Hepatocyte (in vitro differentiated cells): ENCODE measurements around the gene ARHGAP35. TPM values are rescaled to one million over a fixed set of nuclear protein-coding genes. Genes with fewer than 3 reads are reported as not detected.

Experiments
- DNase-seq: peaks from one replicate; pipeline ENCODE4 v3.0.0-alpha.2; 2016; ENCODE audit warnings: low spot score
- H2AFZ ChIP-seq: fragments of 200-600 bp; sonication (generic); 2 replicates; pipeline ENCODE4 v1.6.0; 2016; ENCODE audit warnings: antibody characterized with exemption, mild to moderate bottlenecking
- H3K27ac ChIP-seq: fragments of 200-600 bp; sonication (generic); 2 replicates; pipeline ENCODE4 v1.5.1; 2016; ENCODE audit warnings: mild to moderate bottlenecking
- H3K27me3 ChIP-seq: fragments of 200-600 bp; sonication (generic); 2 replicates; pipeline ENCODE4 v1.6.1; 2016
- H3K36me3 ChIP-seq: fragments of 200-600 bp; sonication (generic); replicated peaks from 2 replicates; pipeline ENCODE4 v1.5.1; 2016; ENCODE audit warnings: low read depth; ENCODE audit not compliant: insufficient read depth
- H3K4me1 ChIP-seq: fragments of 200-600 bp; sonication (generic); 2 replicates; pipeline ENCODE4 v1.5.1; 2016; ENCODE audit warnings: mild to moderate bottlenecking, moderate library complexity; ENCODE audit not compliant: insufficient read depth
- H3K4me2 ChIP-seq: fragments of 200-600 bp; sonication (generic); 2 replicates; pipeline ENCODE4 v1.6.0; 2016
- H3K4me3 ChIP-seq: fragments of 200-600 bp; sonication (generic); 2 replicates; pipeline ENCODE4 v1.5.1; 2016; ENCODE audit warnings: mild to moderate bottlenecking
- H3K79me2 ChIP-seq: fragments of 200-600 bp; sonication (generic); 2 replicates; pipeline ENCODE4 v1.6.0; 2017; ENCODE audit warnings: mild to moderate bottlenecking
- H3K9me2 ChIP-seq: fragments of 200-600 bp; sonication (generic); replicated peaks from 2 replicates; pipeline ENCODE4 v1.6.0; 2017; ENCODE audit warnings: mild to moderate bottlenecking; ENCODE audit not compliant: insufficient read depth
- H3K9me3 ChIP-seq: fragments of 200-600 bp; sonication (generic); 2 replicates; pipeline ENCODE4 v1.5.1; 2016; ENCODE audit warnings: low read depth, mild to moderate bottlenecking
- H4K20me1 ChIP-seq: fragments of 200-600 bp; sonication (generic); 2 replicates; pipeline ENCODE4 v1.6.0; 2016; ENCODE audit warnings: mild to moderate bottlenecking; ENCODE audit not compliant: insufficient read depth, poor library complexity, severe bottlenecking
- EZH2 ChIP-seq: fragments of 200-600 bp; sonication (generic); IDR thresholded peaks from 2 replicates; pipeline ENCODE4 v1.6.1; 2016; ENCODE audit warnings: antibody characterized with exemption, mild to moderate bottlenecking, borderline replicate concordance
- EZH2phosphoT487 ChIP-seq: fragments of 200-600 bp; sonication (generic); IDR thresholded peaks from one replicate; pipeline ENCODE4 v1.6.1; 2018; ENCODE audit warnings: antibody characterized with exemption, mild to moderate bottlenecking, low read depth, moderate library complexity; ENCODE audit not compliant: unreplicated experiment, severe bottlenecking
- WGBS: methylation state at CpG from one replicate; pipeline ENCODE4 v1.1.6; 2016; ENCODE audit warnings: low lambda C conversion rate; ENCODE audit errors: missing lambda C conversion rate; 5-methylcytosine and 5-hydroxymethylcytosine counted together
- polyA plus RNA-seq: library from polyadenylated mRNA; unstranded; fragments of >200 nt; fragmentation: Nextera tagmentation; extraction: Ambion mirVana; gene quantifications from 2 replicates; pipeline ENCODE4 v1.2.1, GENCODE V29; 2016
- total RNA-seq: library from RNA; depleted of rRNA; stranded (reverse); fragments of >200 nt; gene quantifications from 2 replicates; pipeline ENCODE4 v1.2.3, GENCODE V29; 2014
- TF ChIP-seq, protein P1 (sequence below): fragments of 200-600 bp; sonication (generic); IDR thresholded peaks from 2 replicates; pipeline ENCODE4 v1.5.1; 2016; ENCODE audit warnings: antibody characterized with exemption, mild to moderate bottlenecking; ENCODE audit not compliant: poor library complexity

ARHGAP35 gene
- total and polyA plus RNA-seq, 2 experiments from 2014 or later: 18.6 to 48.1 TPM

DNA sequence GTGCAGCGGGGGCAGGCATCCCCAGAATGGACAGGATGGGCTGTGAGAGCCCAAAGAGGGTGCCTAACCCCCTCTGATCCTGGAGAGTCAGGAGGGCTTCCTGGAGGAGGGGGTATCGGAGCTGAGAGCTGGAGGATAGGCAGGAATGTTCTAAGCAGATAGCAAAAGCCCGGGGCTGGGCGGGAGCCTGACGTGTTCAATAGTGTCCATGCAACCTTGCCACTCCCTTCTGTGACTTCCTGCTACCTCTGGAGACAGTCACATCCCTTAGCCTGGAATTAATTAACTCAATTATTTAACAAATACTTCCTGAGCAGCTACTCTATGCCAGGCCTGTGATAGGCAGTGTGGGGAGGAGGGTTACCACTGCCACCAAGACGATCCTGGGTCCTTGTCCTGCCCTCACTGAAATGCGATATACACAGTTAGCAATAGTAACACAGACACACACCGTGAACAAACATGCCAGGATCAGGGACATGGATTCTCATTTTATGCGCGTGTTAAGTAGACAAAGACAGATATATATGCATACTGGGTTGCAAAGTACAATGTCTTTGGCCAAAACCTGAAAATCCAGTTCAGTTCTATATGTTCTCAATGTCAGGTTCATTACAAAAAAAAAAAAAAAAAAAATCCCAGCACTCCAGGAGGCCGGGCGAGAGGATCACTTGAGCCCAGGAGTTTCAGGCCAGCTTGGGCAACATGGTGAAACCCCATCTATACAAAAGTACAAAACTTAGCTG is 20.9 kb upstream of the ARHGAP35 start:
- no peak overlapping the region for H2AFZ ChIP-seq
- H3K36me3 ChIP-seq: no peaks in the 10 kb centered on the region
- H3K4me1 ChIP-seq: peaks cover 3% of the 10 kb centered on the region
- H3K4me3 ChIP-seq: no peak overlapping the region
- peak overlapping the region; percentile 89 for H3K27ac ChIP-seq
- peak overlapping the region; percentile 50 for H3K4me2 ChIP-seq
- H4K20me1 ChIP-seq: no peaks in the 10 kb centered on the region
- H3K9me3 ChIP-seq: no peaks in the 10 kb centered on the region
- TF ChIP-seq EZH2 (no peak), EZH2phosphoT487 (no peak)
- TF ChIP-seq, protein P1, sequence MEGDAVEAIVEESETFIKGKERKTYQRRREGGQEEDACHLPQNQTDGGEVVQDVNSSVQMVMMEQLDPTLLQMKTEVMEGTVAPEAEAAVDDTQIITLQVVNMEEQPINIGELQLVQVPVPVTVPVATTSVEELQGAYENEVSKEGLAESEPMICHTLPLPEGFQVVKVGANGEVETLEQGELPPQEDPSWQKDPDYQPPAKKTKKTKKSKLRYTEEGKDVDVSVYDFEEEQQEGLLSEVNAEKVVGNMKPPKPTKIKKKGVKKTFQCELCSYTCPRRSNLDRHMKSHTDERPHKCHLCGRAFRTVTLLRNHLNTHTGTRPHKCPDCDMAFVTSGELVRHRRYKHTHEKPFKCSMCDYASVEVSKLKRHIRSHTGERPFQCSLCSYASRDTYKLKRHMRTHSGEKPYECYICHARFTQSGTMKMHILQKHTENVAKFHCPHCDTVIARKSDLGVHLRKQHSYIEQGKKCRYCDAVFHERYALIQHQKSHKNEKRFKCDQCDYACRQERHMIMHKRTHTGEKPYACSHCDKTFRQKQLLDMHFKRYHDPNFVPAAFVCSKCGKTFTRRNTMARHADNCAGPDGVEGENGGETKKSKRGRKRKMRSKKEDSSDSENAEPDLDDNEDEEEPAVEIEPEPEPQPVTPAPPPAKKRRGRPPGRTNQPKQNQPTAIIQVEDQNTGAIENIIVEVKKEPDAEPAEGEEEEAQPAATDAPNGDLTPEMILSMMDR: no peak
- no peaks in the 10 kb centered on the region for H3K9me2 ChIP-seq
- WGBS: 76% methylated on average over 12 of the region's 12 CpGs
- H3K27me3 ChIP-seq: no peaks in the 10 kb centered on the region
- H3K79me2 ChIP-seq: peaks cover 11% of the 10 kb centered on the region
- DNase-seq: no peak

DNA sequence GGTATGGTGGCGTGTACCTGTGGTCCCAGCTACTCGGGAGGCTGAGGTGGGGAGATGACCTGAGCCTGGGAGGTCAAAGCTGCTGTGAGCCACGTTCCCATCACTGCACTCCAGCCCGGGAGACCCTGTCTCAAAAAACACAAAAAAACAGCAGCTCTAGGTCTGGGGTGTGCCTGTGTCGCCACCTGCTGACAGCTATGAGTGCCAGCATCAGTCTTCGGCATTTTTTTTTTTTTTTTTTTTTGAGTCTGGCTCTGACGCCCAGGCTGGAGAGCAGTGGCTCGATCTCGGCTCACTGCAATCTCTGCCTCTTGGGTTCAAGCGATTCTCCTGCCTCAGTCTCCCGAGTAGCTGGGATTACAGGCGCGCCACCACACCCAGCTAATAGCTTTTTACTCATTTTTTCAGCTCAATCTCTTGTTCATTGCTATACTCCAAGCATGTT is 20.3 kb upstream of the ARHGAP35 start:
- 21% methylated on average over 13 of the region's 13 CpGs for WGBS
- H3K79me2 ChIP-seq: peaks cover 15% of the 10 kb centered on the region

DNA sequence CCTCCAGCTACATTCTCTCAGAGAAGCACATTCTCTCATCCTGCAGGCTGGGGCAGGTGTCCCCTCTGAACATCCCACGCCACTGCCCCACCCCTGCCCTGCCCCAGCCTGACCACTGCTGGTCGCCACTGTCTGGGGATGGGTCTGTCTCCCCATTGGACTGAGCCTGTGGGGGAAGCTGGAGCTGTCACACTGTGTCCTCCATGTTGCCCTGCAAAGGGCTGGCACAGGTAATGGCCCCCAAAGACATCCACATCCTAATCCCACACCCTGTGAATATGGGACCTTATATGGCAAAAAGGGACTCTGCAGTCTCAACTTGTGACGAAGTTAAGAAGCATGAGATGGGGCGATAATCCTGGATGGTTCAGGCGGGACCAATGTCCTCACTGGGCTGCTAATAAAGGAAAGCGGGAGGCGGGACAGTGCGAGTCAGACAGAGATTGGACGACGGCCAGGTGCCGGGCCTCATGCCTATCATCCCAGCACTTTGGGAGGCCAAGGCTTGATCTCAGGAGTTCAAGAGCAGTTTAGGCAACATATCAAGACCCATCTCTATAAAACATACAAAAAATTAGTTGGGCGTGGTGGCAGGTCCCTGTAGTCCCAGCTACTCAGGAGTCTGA is 19.2 kb upstream of the ARHGAP35 start:
- Histone ChIP-seq H3K27me3 (no peaks in the 10 kb centered on the region), H3K4me1 (peaks cover 3% of the 10 kb centered on the region), H3K9me2 (no peaks in the 10 kb centered on the region), H3K4me3 (no peak overlapping the region), H3K79me2 (peaks cover 19% of the 10 kb centered on the region), H3K9me3 (no peaks in the 10 kb centered on the region), H3K4me2 (no peak overlapping the region), H3K27ac (peak overlapping the region; percentile 35), H3K36me3 (no peaks in the 10 kb centered on the region), H2AFZ (no peak overlapping the region), H4K20me1 (no peaks in the 10 kb centered on the region)
- no peak for DNase-seq
- WGBS: 87% methylated on average over 12 of the region's 12 CpGs
- TF ChIP-seq, protein P1: no peak
- TF ChIP-seq EZH2 (no peak), EZH2phosphoT487 (no peak)

More for the DNA sequence above, 20.3 kb upstream of the ARHGAP35 start:
- Histone ChIP-seq H3K36me3 (no peaks in the 10 kb centered on the region), H3K9me2 (no peaks in the 10 kb centered on the region), H3K27me3 (no peaks in the 10 kb centered on the region), H3K27ac (peak overlapping the region; percentile 89), H3K4me2 (peak overlapping the region; percentile 50), H3K4me3 (no peak overlapping the region), H4K20me1 (no peaks in the 10 kb centered on the region), H2AFZ (no peak overlapping the region), H3K4me1 (peaks cover 3% of the 10 kb centered on the region), H3K9me3 (no peaks in the 10 kb centered on the region)
- DNase-seq: peak; percentile 82
- no peak for TF ChIP-seq EZH2phosphoT487
- TF ChIP-seq, protein P1: peak; percentile 88
